Kidney epithelial cell (primary cell): ENCODE results near the gene KRABD2.

Experiments used
- DNase-seq: peaks from one replicate; pipeline ENCODE4 v3.0.0-alpha.2; 2010; ENCODE audit warnings: low read depth
- H3K27me3 ChIP-seq: 2 replicates; pipeline ENCODE4 v1.6.0; 2011; ENCODE audit warnings: low read length; ENCODE audit not compliant: control insufficient read depth, insufficient read depth
- H3K36me3 ChIP-seq: 2 replicates; pipeline ENCODE4 v1.5.1; 2011; ENCODE audit warnings: low read length; ENCODE audit not compliant: control insufficient read depth, insufficient read depth
- H3K4me3 ChIP-seq: 2 replicates; pipeline ENCODE4 v1.5.1; 2011; ENCODE audit warnings: low read depth, mild to moderate bottlenecking, control low read depth, low read length
- TF ChIP-seq, protein P1 (sequence below): IDR thresholded peaks from 2 replicates; pipeline ENCODE4 v1.5.1; 2011; ENCODE audit warnings: mild to moderate bottlenecking, moderate library complexity, low read length, control low read depth, inconsistent platforms; ENCODE audit not compliant: insufficient read depth, poor library complexity, severe bottlenecking

Gene KRABD2

DNA sequence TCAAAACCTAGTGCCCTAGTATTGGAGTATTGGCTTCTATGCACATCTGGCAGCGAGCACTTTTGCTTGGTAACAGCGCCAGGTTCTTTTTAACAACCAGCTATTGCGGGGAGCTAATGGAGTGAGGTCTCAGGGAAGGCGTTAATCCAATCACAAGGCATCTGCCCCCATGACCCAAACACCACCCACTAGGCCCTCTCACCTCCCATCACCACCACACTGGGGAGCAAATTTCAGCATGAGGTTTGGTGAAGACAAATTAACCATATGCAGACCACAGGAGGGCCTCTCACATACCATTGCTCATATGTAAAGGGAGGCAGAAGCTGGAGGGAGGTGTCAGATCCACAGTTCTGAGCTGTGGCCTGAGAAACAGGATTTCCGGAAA is 37.8 kb downstream of the KRABD2 start:
- DNase-seq = no peak
- Histone ChIP-seq H3K4me3 (no peak overlapping the region), H3K36me3 (no peaks in the 10 kb centered on the region), H3K27me3 (no peaks in the 10 kb centered on the region)
- TF ChIP-seq, protein P1, sequence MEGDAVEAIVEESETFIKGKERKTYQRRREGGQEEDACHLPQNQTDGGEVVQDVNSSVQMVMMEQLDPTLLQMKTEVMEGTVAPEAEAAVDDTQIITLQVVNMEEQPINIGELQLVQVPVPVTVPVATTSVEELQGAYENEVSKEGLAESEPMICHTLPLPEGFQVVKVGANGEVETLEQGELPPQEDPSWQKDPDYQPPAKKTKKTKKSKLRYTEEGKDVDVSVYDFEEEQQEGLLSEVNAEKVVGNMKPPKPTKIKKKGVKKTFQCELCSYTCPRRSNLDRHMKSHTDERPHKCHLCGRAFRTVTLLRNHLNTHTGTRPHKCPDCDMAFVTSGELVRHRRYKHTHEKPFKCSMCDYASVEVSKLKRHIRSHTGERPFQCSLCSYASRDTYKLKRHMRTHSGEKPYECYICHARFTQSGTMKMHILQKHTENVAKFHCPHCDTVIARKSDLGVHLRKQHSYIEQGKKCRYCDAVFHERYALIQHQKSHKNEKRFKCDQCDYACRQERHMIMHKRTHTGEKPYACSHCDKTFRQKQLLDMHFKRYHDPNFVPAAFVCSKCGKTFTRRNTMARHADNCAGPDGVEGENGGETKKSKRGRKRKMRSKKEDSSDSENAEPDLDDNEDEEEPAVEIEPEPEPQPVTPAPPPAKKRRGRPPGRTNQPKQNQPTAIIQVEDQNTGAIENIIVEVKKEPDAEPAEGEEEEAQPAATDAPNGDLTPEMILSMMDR = no peak

DNA sequence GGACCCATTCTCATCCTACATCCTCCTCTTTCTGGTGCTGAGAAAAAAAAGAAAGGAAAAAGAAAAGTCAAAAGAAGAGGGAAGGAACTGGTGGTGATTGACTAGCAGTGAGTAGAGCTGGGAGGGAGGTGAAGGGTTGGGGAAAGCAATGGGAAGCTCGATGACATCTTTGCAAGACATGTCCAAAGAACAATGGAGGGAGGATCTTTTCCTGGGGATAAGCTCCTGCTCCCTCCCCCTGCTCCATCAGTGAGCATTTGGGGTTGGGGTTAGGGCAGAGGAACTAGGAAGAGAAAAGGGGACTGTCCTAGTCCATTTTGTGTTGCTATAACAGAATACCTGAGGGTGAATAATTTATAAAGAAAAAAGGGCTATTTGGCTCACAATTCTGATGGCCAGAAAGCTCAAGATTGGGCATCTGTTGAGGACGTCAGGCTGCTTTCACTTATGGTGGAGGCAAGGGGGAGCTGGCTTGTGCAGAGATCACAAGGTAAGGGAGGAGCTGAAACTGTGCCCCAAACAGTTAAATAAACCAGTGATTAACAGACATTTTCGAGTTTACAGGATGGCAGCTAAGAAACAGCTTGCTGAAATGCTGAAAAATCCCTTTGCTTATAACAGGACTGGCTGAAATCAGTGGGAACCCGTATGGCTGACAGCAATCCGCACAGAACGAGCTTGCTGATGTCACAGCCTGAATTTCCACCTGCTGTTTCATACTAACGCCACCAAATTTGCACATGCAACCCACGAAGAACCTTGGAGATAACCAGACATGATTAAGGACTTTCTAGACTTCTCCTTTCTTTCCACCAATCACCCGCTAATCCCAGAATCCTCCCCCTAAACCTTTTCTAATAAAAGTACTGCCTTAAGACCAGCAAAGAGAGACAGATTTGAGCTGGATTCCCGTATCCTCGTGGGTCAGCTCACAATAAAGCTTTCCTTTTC is 38.4 kb downstream of the KRABD2 start:
- no peaks in the 10 kb centered on the region for H3K27me3 ChIP-seq
- TF ChIP-seq, protein P1 = no peak
- DNase-seq = no peak
- no peaks in the 10 kb centered on the region for H3K36me3 ChIP-seq
- H3K4me3 ChIP-seq = no peak overlapping the region

DNA sequence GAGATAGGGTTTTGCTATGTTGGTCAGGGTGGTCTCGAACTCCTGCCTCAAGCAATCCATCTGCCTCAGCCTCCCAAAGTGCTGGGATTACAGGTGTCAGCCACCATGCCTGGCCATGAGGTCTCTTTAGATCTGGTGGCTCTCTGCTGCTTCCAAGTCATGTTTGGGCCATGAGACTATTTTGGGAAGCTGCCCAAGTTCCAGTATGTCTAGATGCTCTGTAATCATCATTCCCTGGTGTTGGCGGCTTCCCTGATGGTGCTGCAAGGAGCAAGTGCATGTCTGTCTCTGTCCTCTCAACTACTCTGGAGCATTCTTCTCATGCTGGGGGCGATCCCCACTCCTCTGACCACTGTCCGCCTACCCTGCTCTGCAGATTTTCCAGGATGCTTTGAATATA is 43.2 kb downstream of the KRABD2 start:
- H3K4me3 ChIP-seq = no peak overlapping the region
- H3K27me3 ChIP-seq = peaks cover 3% of the 10 kb centered on the region
- DNase-seq = no peak
- no peaks in the 10 kb centered on the region for H3K36me3 ChIP-seq
- TF ChIP-seq, protein P1 = no peak

DNA sequence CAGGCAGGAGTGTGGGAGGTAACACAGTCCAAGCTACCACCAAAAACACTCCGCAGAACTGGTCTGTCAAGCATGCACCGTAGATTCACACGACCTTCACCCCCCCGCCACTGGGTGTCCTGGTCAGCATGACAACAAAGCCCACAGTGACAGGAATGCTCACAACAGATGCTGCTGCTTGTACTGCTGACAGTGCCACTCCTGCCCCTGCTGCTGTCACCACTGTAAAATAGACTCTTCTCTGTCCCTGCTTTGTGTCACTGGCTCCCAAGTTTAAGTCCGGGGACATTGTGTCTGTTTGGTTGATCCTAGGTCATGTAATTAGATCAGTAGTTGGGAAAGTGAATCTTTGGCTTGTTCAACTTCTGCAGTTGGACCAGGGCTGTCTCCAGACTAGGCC is 43.8 kb downstream of the KRABD2 start:
- no peaks in the 10 kb centered on the region for H3K36me3 ChIP-seq
- TF ChIP-seq, protein P1 = no peak
- no peak overlapping the region for H3K4me3 ChIP-seq
- H3K27me3 ChIP-seq = peaks cover 3% of the 10 kb centered on the region
- no peak for DNase-seq

DNA sequence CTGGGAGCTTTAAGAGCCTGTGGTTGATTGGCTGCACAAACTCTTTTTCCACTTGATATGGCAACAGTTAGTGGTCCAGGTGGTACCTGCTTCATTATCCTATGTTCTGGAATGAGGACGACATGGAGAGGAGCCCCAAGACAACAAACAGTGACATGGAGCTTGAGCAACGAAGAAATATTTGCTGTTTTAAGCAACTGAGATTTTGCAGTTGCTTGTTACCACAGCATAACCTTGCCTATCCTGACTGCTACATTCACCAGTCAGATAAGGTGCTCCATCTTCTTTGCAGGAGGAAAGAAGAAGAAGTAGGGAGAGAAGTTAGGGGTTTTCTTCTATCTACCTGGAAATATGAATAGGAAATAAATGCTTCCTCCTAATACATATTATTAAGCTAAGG is 44.4 kb downstream of the KRABD2 start:
- TF ChIP-seq, protein P1 = no peak
- Histone ChIP-seq H3K27me3 (peaks cover 6% of the 10 kb centered on the region), H3K36me3 (no peaks in the 10 kb centered on the region), H3K4me3 (no peak overlapping the region)
- no peak for DNase-seq

DNA sequence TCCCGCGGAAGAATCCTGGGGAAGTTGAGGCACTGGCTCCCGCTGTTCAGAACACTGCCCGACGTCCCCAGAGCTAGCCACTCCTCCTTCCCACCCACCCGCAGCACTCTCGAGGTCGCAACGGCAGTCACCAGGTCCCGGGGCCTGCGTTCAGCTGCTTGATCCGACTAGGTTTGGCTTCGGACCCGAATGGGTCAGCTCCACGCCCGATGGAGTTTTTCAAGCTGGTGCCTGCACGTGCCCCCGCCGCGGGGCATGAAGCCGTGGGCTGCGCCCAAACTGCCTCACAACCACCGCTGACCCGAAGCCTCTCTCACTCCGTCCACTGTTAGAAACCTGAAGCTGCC is 49.2 kb downstream of the KRABD2 start:
- peak overlapping the region; percentile 40 for H3K4me3 ChIP-seq
- H3K27me3 ChIP-seq = peaks cover 9% of the 10 kb centered on the region
- TF ChIP-seq, protein P1 = no peak
- H3K36me3 ChIP-seq = no peaks in the 10 kb centered on the region
- no peak for DNase-seq
